Measurements from ENCODE around the gene PRR36. TPM values are rescaled to one million over a fixed set of nuclear protein-coding genes. Genes with fewer than 3 reads are reported as not detected.

The PRR36 gene
- total RNA-seq, 4 donors from 2014 or later = 0.16 TPM; not detected in 3

DNA sequence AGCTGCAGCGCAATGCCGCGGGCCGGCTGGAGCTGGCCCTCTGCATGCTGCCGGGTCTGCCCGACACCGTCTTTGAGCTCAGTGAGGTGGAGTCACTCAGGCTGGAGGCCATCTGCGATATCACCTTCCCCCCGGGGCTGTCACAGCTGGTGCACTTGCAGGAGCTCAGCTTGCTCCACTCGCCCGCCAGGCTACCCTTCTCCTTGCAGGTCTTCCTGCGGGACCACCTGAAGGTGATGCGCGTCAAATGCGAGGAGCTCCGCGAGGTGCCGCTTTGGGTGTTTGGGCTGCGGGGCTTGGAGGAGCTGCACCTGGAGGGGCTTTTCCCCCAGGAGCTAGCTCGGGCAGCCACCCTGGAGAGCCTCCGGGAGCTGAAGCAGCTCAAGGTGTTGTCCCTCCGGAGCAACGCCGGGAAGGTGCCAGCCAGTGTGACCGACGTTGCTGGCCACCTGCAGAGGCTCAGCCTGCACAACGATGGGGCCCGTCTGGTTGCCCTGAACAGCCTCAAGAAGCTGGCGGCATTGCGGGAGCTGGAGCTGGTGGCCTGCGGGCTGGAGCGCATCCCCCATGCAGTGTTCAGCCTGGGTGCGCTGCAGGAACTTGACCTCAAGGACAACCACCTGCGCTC is 25.7 kb upstream of the PRR36 start:
- Histone ChIP-seq H3K9me3 (no peaks in the 10 kb centered on the region), H3K36me3 (no peaks in the 10 kb centered on the region), H3K4me3 (no peak overlapping the region), H3K27ac (no peak overlapping the region), H3K4me1 (peaks cover 8 to 17% (median 17%) of the 10 kb centered on the region in 4 donors), H3K27me3 (no peaks in the 10 kb centered on the region)
- in situ Hi-C loops (cut with MboI; ENCODE audit: low pct_ligation_motif_present in 1 of 4, low pct_unique_long_range_greater_than_20kb in 1 of 4, low sequenced_read_pairs in 3 of 4) (no loop called here), intact Hi-C loops (cut with DNase I; ENCODE audit: low total_unique reads) (loop anchor here (5.0 kb wide), 1 partner anchor 1432 kb away; no protein-coding TSS in a partner anchor)
- TF ChIP-seq CTCF (IDR thresholded peaks at IDR 0.05) = no peak
- peak; percentile 6 for DNase-seq
- WGBS, 2 donors (ENCODE audit: low coverage in 1 of 2) = 94% methylated on average over 21 of the region's 34 CpGs; no CpG with 5 or more reads in 1 of the 2 donors

DNA sequence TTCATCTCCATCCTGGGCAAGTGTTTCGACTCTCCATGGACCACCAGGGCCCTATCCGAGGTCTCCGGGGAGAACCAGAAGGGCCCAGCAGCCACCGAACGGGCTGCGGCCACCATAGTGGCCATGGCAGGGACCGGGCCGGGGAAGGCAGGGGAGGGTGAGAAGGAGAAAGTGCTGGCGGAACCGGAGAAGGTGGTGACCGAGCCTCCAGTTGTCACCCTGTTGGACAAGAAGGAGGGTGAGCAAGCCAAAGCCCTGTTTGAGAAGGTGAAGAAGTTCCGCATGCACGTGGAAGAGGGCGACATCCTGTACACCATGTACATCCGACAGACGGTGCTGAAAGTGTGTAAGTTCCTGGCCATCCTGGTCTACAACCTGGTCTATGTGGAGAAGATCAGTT is 24.8 kb upstream of the PRR36 start:
- no peak overlapping the region for H3K4me3 ChIP-seq
- 94% methylated on average over 16 of the region's 16 CpGs; no CpG with 5 or more reads in 1 of the 2 donors for WGBS, 2 donors (ENCODE audit: low coverage in 1 of 2)
- peak; percentile 6 for DNase-seq
- TF ChIP-seq EP300 (IDR thresholded peaks at IDR 0.05; ENCODE audit: low read depth) = no peak
- no peak for TF ChIP-seq POLR2AphosphoS5 (IDR thresholded peaks at IDR 0.05)
- no peak for TF ChIP-seq POLR2A (IDR thresholded peaks at IDR 0.05)
- no peak for TF ChIP-seq CTCF (IDR thresholded peaks at IDR 0.05)
- in situ Hi-C loops (cut with MboI; ENCODE audit: low pct_ligation_motif_present in 1 of 4, low pct_unique_long_range_greater_than_20kb in 1 of 4, low sequenced_read_pairs in 3 of 4) = no loop called here
- H3K27me3 ChIP-seq = no peaks in the 10 kb centered on the region
- peaks cover 3 to 15% (median 12%) of the 10 kb centered on the region in 4 donors for H3K4me1 ChIP-seq
- no peaks in the 10 kb centered on the region for H3K36me3 ChIP-seq
- H3K9me3 ChIP-seq = no peaks in the 10 kb centered on the region
- intact Hi-C loops (cut with DNase I; ENCODE audit: low total_unique reads) = loop anchor here (5.0 kb wide), 1 partner anchor 1433 kb away; no protein-coding TSS in a partner anchor
- no peak overlapping the region for H3K27ac ChIP-seq

DNA sequence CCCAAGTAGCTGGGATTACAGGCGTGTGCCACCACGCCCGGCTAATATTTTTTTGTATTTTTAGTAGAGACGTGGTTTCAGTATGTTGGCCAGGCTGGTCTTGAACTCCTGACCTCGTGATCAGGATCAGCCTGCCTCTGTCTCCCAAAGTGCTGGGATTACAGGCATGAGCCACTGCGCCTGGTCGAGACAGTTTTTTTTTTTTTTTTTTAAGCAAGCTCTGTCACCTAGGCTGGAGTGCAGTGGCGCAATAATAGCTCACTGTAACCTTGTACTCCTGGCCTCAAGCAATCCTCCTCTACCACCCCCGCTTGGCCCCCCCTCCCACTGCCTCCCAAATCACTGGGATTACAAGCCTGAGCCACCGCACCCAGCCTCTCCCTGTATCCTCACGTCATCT is 23.1 kb upstream of the PRR36 start:
- no peak for TF ChIP-seq POLR2A (IDR thresholded peaks at IDR 0.05)
- TF ChIP-seq EP300 (IDR thresholded peaks at IDR 0.05; ENCODE audit: low read depth) = no peak
- no peak for TF ChIP-seq CTCF (IDR thresholded peaks at IDR 0.05)
- TF ChIP-seq POLR2AphosphoS5 (IDR thresholded peaks at IDR 0.05) = no peak
- in situ Hi-C loops (cut with MboI; ENCODE audit: low pct_ligation_motif_present in 1 of 4, low pct_unique_long_range_greater_than_20kb in 1 of 4, low sequenced_read_pairs in 3 of 4) = no loop called here
- H3K27me3 ChIP-seq = no peaks in the 10 kb centered on the region
- H3K4me1 ChIP-seq = peaks cover 0 to 6% (median 3%) of the 10 kb centered on the region in 4 donors
- no peak overlapping the region for H3K27ac ChIP-seq
- H3K9me3 ChIP-seq = no peaks in the 10 kb centered on the region
- intact Hi-C loops (cut with DNase I; ENCODE audit: low total_unique reads) = loop anchor here (5.0 kb wide), 1 partner anchor 1435 kb away; no protein-coding TSS in a partner anchor
- no peak for DNase-seq
- 85 to 89% methylated on average over 3 to 11 of the region's 11 CpGs for WGBS, 2 donors (ENCODE audit: low coverage in 1 of 2)
- H3K36me3 ChIP-seq = no peaks in the 10 kb centered on the region
- H3K4me3 ChIP-seq = no peak overlapping the region

- Histone ChIP-seq H3K4me1 (peaks cover 0 to 6% (median 3%) of the 10 kb centered on the region in 4 donors), H3K27ac (no peak overlapping the region), H3K9me3 (no peaks in the 10 kb centered on the region), H3K36me3 (no peaks in the 10 kb centered on the region), H3K27me3 (no peaks in the 10 kb centered on the region), H3K4me3 (no peak overlapping the region)
- in situ Hi-C loops (cut with MboI; ENCODE audit: low pct_ligation_motif_present in 1 of 4, low pct_unique_long_range_greater_than_20kb in 1 of 4, low sequenced_read_pairs in 3 of 4) = no loop called here
- 84% methylated on average over 13 of the region's 13 CpGs; no CpG with 5 or more reads in 1 of the 2 donors for WGBS, 2 donors (ENCODE audit: low coverage in 1 of 2)
- intact Hi-C loops (cut with DNase I; ENCODE audit: low total_unique reads) = loop anchor here (5.0 kb wide), 1 partner anchor 1437 kb away; no protein-coding TSS in a partner anchor
- TF ChIP-seq EP300 (IDR thresholded peaks at IDR 0.05; ENCODE audit: low read depth) (no peak), CTCF (IDR thresholded peaks at IDR 0.05) (no peak), POLR2AphosphoS5 (IDR thresholded peaks at IDR 0.05) (no peak), POLR2A (IDR thresholded peaks at IDR 0.05) (no peak)
- peak; percentile 6 for DNase-seq
These were observed 21.4 kb upstream of the PRR36 start for GRCh38 chr19:7895565-7895964.
